ENCODE results near the gene FGD3. TPM values are rescaled to one million over a fixed set of nuclear protein-coding genes. Genes with fewer than 3 reads are reported as not detected.

FGD3 gene
- total and polyA plus RNA-seq, 9 of the 15 experiments (the other 6 are each of a cell fraction or from before 2014, with no cell fraction given) = 0.07 to 1.3 (median 0.29) TPM

- peak; percentile 47; the same call in 1 of the 2 replicates for TF ChIP-seq CEBPG (CRISPR knock-in tag; IDR thresholded peaks at IDR 0.05)
- TF ChIP-seq CEBPG (tag; conservative IDR thresholded peaks at IDR 0.05 in 1 of 2, IDR thresholded peaks at IDR 0.05 in 1 of 2) = no peak
- 0 out of 2 replicates have a peak, but pooled peaks have one; percentile 34 for TF ChIP-seq ZNF766 (CRISPR knock-in tag; conservative IDR thresholded peaks at IDR 0.05)
- no peak for TF ChIP-seq MTA1 (IDR thresholded peaks at IDR 0.05; ENCODE audit: borderline replicate concordance)
- no peak for TF ChIP-seq RNF2 (IDR thresholded peaks at IDR 0.05)
- TF ChIP-seq NELFE (IDR thresholded peaks at IDR 0.05; ENCODE audit: insufficient read depth, insufficient read length) = no peak
- peak; percentile 62 for TF ChIP-seq GABPA (tag; conservative IDR thresholded peaks at IDR 0.05; ENCODE audit: low read depth)
- 0 out of 2 replicates have a peak, but pooled peaks have one; percentile 39 for TF ChIP-seq NFE2 (IDR thresholded peaks at IDR 0.05; ENCODE audit: low read depth)
- TF ChIP-seq SMAD1 (IDR thresholded peaks at IDR 0.05; ENCODE audit: low read depth, low read length, partially characterized antibody) = no peak
These were observed 16.7 kb downstream of the FGD3 start (continued) for GRCh38 chr9:92963831-92964606.

- Histone ChIP-seq H3K27ac (ENCODE audit: extremely low read depth, low read depth, low read length) (no peak overlapping the region), H3K4me3 (no peak overlapping the region)
- no TSS peak for BruUV-seq (replicated peaks)
- TF ChIP-seq KLF6 (CRISPR knock-in tag; IDR thresholded peaks at IDR 0.05; ENCODE audit: borderline replicate concordance) (no peak), SP1 (CRISPR knock-in tag; IDR thresholded peaks at IDR 0.05) (no peak), LARP7 (IDR thresholded peaks at IDR 0.05) (no peak), CREM (IDR thresholded peaks at IDR 0.05; ENCODE audit: low read depth) (no peak), ELF2 (CRISPR knock-in tag; IDR thresholded peaks at IDR 0.05) (no peak), ZNF695 (CRISPR knock-in tag; IDR thresholded peaks at IDR 0.05) (no peak), HINFP (tag; conservative IDR thresholded peaks at IDR 0.05; ENCODE audit: low read depth) (no peak), SAFB (IDR thresholded peaks at IDR 0.05; ENCODE audit: borderline replicate concordance, low read depth, low read length) (no peak), ZNF57 (CRISPR knock-in tag; IDR thresholded peaks at IDR 0.05) (no peak)
These were observed 17.3 kb downstream of the FGD3 start for GRCh38 chr9:92964607-92965060.

More at GRCh38 chr9:92964607-92965060, 17.3 kb downstream of the FGD3 start:
- CTCF ChIA-PET (ENCODE audit: low intra/inter-chr PET ratio) = no interaction called here
- Histone ChIP-seq H3K9me3 (replicated peaks; ENCODE audit: control insufficient read depth, insufficient read depth, low read depth, low read length) (no peaks in the 10 kb centered on the region), H3K27me3 (ENCODE audit: control insufficient read depth in 2 of 2, insufficient read depth in 2 of 2, low read length in 2 of 2) (peaks cover 19 to 56% of the 10 kb centered on the region in 2 experiments; a peak in 4 of 5 replicates), H3K36me3 (ENCODE audit: control insufficient read depth, insufficient read depth, low read length) (no peaks in the 10 kb centered on the region), H4K20me1 (replicated peaks; ENCODE audit: control insufficient read depth, insufficient read depth, low read length) (0 out of 2 replicates have a peak, but pooled peaks cover 4% of the 10 kb centered on the region), H2AFZ (ENCODE audit: low read depth, low read length) (peak overlapping the region; percentile 87), H3K4me1 (replicated peaks in 1 of 2; ENCODE audit: control insufficient read depth in 2 of 2, insufficient read depth in 2 of 2, low read length in 2 of 2) (peaks cover 11 to 16% of the 10 kb centered on the region in 2 experiments; a peak in 3 of 5 replicates), H3K4me2 (ENCODE audit: insufficient read depth, low read length) (peak overlapping the region; percentile 66), H3K79me2 (ENCODE audit: control insufficient read depth, insufficient read depth, low read length) (no peaks in the 10 kb centered on the region), H3K9me1 (ENCODE audit: control insufficient read depth, insufficient read depth, low read length) (no peaks in the 10 kb centered on the region), H3K9ac (ENCODE audit: insufficient read depth in 1 of 2, low read depth in 2 of 2, low read length in 2 of 2) (no peak overlapping the region)
- in situ Hi-C loops (cut with MboI) = no loop called here
- WGBS (ENCODE audit: insufficient coverage, low coverage, missing lambda C conversion rate) = 5% methylated on average over 13 of the region's 17 CpGs
- ATAC-seq = no peak
- intact Hi-C loops (cut with micrococcal nuclease) = no loop called here
- no peak for DNase-seq (ENCODE audit: extremely low read depth in 1 of 4, low spot score in 3 of 4)
- POLR2A ChIA-PET = interaction anchor here (0.7 to 1.3 kb wide), 2 partner anchors 15 to 24 kb away, joined by 3 to 4 read pairs; no protein-coding TSS in a partner anchor
- no peak for FAIRE-seq

Data from K562 (cell line).